GM21526 (cell line): Measurements from ENCODE around the gene GPR141.

ENCODE experiments used
- ATAC-seq: cut with Tn5 transposase; IDR thresholded peaks from one replicate; pipeline ENCODE4 v1.9.1; 2021; ENCODE audit warnings: moderate library complexity; ENCODE audit not compliant: unreplicated experiment, low FRiP score

The GPR141 gene

GRCh38 chr7:37729181-37729580 lies 45.6 kb downstream of the GPR141 start:
- no peak for ATAC-seq

DNA sequence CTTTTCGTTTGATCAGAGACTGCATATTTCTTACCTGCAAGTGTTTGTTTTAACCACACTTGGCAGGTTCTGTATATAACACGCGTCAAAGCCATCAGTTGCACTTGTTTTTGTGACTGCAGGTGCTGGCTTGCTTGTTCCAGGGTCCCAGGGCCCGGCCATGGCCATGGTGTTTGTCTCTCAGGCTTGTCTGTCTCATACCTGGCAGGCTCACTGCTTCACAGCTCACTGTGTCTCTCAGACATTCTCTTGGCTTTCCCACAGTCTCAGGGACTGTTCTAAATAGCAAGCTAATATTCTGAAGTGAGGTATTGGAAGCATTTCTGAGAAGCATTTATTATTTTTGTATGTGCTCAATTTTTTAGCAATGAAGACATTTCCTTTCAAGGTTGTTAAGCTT lies 46.9 kb downstream of the GPR141 start:
- ATAC-seq, result no peak

DNA sequence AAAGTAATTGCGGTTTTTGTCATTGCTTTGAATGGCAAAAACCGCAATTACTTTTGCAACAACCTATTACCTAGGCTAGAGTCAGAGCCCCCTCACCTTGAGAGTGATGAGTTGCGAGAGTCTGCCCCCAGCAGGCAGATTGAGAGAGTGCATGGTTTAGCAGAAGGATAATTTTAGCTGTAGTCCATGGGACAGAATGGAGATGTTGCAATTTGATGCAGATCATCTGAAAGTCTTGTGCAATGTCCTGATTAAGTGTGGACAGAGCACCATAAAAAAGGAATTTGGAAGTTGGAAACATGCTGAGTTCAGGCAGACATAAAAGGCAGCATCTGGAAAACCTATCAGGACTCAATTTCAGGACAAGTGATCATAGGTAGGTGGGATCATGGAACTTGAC lies 48.7 kb downstream of the GPR141 start:
- ATAC-seq, result peak; percentile 86

DNA sequence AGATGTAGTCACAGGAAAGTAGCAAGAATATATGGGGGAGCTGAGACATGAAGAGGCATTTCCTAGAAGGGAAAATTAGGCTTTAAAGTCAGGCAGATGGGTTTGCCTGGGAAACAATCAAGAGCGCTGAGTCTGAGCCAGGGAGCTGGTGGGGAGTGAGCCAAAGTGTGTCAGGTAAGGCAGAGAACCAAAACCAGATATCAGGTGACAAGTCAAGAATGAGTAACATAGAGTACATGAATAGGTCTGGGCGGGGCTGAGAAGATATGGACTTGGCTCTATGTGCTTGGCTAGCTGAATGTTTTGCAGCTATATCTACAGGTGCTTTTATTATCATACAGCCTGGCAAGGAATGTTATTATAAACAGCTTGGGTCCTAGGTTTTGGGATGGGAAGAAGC lies 49.3 kb downstream of the GPR141 start:
- no peak for ATAC-seq

DNA sequence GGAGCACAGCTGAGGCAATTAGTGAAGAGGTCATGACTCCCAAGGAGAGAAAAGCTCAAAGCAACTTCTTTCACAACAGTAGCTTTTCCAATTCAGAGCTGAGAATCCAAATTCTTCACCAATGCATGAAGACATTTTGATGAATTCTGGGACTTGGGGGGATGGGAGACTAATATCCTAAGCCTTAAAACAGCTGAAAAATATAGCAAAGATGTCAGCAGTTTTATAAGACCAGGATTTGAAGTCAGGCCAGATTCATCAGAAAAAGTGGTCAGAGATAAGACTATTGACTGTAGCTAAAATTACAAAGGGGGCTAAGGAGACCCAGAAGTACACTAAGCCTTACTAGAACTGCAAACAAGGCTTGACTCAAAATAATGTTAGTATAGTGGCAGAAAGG lies 51.6 kb downstream of the GPR141 start:
- no peak for ATAC-seq

DNA sequence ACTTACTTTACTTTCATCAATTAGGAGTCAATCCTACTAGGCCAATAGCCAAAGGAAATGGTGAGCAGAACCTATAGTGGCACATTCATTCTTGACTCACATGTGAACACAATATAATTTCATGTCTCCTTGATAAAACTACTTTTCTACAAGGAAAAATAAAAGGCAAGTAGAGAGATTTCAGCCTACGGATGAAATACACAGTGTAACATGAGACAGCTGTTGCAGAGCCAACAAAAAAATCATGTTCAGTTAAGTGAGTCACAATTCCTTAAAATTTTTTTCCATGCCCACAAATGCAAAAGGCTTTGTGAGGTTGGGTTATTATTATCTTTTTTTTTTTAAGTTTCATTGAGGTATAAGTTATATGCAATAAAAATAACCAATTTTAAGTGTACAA lies 54.8 kb downstream of the GPR141 start:
- no peak for ATAC-seq

- ATAC-seq, result no peak
Measured at GRCh38 chr7:37740398-37740797, 56.8 kb downstream of the GPR141 start.

- ATAC-seq, result no peak
Measured at GRCh38 chr7:37741776-37742175, 58.2 kb downstream of the GPR141 start.

- no peak for ATAC-seq
Measured at GRCh38 chr7:37751096-37751495, 67.5 kb downstream of the GPR141 start.

- ATAC-seq, result no peak
Measured at GRCh38 chr7:37753398-37754050, 70.0 kb downstream of the GPR141 start.

DNA sequence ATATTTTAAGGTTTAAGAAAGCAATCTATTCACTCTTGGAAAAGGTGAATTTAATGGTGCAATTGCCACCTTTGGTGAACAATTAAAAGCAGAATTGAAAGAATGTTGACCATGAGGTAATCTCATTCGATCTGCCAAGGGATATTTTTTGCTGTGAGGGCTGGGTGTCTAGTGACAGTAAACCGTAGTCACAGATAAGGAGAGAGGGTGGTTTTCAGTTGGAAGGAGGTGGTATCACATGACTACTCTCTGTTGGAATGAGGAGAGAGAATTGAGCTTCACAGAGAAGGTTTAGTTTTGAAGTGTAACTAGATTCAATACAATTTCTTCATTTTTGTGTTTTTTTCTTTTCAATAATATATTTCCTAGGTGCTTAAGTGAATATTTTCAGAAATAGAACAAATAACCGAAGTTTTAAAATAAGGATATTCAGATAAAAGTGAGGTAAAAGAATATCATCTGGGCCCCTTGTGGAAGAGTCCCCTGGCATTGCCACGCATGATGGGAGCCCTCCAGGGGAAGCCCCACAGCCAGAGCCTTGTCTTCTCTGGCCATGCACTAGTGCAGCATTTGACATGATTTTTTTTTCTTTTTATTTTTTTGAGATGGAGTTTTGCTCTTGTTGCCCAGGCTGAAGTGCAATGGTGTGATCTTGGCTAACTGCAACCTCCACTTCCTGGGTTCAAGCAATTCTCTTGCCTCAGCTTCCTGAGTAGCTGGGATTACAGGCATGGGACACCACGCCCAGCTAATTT lies 73.4 kb downstream of the GPR141 start:
- ATAC-seq, result no peak

DNA sequence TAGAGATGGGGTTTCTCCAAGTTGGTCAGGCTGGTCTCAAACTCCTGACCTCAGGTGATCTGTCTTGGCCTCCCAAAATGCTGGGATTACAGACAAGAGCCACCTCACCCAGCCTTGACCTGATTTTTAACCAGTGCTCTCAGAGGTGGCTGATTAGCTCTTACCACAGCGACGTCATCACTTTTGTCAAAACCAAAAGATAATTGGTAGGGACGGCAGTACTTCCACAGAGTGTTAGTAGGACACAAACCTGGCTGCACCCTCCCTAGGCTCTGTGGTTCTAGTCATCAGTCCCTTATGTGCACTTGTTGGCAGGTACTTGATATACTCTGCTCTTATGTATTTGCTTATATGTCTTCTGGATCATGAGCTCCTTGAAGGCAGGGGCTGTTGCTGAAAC lies 74.0 kb downstream of the GPR141 start:
- ATAC-seq, result no peak

DNA sequence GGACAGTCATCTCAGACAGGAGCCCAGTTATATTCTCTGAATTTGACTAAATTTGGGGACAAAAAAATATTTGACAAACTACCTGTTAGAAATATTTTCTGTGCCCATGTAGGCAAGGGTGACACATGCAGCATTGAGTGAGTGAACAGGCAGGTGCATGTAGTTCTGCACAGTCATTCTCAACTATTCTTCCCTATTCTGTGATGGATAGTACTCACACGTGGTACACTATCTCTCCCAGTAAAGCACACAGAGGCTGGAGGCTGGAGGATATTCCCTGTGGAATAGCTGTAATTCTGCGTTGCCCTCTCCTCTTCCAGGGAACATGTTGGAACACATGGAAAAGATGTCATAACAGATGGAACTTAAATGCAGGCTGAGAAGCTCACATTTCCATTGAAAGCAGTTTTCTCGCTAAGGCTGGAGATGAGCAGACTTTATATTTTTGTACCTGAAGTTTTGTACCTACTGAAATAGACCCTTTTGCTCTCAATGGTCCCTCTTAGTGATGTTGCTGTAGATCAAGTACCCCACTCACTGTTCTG lies 75.0 kb downstream of the GPR141 start:
- ATAC-seq, result no peak

DNA sequence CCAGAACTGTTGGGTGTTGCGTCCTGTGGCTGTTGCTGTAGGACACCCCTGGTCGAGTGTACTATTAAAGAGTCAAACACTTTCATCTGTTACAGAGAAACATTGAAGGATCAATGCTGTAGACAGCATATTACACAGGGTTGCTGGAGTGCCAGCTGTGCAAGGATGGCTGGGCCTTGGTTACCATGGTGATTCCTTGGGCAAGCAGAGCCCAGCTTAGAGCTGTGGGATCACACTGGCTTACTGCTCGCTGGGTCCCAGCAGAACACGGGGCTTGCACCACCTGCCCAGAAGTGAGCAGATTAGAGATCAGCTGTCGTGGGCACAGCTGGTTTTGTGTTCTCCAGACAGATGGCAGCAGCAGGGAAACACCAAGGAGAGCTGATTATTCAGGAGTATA lies 76.0 kb downstream of the GPR141 start:
- no peak for ATAC-seq

GRCh38 chr7:37765421-37765829 lies 81.9 kb downstream of the GPR141 start:
- no peak for ATAC-seq

DNA sequence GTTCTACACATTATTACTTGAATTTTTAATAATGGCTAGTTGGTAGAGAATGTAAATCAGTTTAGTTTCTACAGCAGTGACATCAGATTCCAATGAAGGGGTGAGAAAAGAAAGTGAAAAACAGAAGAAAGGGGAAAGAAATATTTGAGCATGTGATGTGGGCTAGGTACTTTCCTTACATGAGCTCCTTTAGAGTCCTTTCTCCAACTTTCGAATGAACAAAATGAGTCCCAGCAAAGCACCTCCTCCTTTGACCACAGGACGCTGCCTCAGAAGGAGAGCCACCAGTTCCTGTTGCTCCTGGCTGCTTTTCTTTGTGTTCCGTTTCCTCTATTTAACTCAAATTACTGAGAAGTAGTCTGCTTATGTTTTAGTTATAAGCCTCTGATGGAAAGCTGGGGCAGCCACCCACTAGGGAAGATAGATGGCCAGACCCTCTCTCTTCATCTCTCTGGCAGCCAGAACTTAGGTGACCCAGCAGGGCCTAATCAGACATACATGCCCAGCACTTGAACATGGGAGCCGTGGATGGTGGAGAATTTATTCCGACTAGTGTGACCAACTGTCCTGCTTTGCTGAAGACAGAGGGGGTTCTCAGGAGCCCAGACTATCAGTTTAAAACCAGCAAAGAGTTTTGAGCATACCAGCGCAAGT lies 82.4 kb downstream of the GPR141 start:
- ATAC-seq, result peak; percentile 66

GRCh38 chr7:37768611-37769010 lies 85.0 kb downstream of the GPR141 start:
- no peak for ATAC-seq

DNA sequence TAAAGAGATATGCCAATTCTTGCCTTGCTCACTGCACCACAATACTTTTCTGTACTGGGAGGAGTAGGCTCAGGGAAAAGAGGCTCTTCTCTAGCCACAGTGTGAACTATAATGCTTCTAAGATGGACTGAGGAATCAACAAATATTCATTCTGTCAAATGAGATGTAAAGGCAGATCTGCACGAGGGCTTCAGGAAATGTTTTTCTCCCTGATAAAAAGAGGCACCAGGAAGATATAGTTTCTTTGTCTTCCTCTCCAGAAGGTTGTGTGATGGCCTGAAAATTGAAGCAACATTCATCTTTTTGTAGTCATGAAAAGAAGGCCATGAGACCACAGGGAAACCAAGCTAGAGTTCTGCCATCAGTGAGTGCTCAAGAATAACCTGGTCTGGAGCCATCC lies 85.7 kb downstream of the GPR141 start:
- no peak for ATAC-seq

DNA sequence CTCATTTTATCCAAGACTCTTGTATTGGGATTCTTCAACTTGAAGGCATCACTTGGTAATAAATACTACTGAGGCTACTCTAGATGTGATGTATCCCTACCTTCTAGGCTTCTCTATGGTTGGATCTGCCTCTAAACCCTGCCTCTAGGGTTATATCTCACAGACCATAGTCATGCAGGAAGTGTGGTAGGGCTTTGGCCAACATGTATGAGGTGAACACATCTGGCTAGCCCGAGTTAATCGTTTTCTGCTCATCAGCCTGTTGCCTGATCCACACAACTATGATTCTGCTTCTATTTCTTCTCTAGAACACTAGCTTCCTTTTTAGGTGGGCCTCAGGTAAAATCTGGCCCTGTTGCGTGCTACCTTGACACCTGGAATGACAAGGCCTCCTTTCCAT lies 86.2 kb downstream of the GPR141 start:
- ATAC-seq, result no peak

GRCh38 chr7:37770838-37771237 lies 87.3 kb downstream of the GPR141 start:
- no peak for ATAC-seq

GRCh38 chr7:37771342-37771741 lies 87.8 kb downstream of the GPR141 start:
- ATAC-seq, result no peak

DNA sequence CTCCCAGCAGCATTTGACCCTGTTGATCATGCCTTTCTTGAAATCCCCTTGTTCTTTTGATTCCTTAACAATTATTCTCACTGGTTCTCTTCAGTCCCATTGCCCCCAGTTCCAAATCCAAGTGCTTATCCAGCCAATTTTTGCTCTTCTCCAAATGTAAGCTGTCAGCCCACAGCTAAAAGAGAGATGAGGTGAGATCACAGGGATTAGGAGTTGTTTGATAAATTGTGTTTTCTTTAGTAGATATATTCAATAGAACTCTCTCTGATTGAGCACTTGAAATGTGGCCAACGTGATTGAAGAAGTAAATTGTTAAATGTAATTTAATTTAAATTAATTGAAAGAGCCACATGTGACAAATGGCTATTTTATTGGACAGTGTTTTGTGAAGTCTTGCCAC lies 88.2 kb downstream of the GPR141 start:
- no peak for ATAC-seq
